HCT116 (cell line): ENCODE results near the gene SNED1. TPM values are rescaled to one million over a fixed set of nuclear protein-coding genes. Genes with fewer than 3 reads are reported as not detected.

ENCODE experiments used
- ATAC-seq: fragments of 200-7000 bp; cut with Tn5 transposase; 2 replicates; pipeline ENCODE4 v1.9.1; 2020; ENCODE audit warnings: mild to moderate bottlenecking, moderate library complexity
- BruUV-seq: library from RNA; stranded (reverse); fragments of 400-500 nt; replicated peaks from 2 replicates; lab custom pipeline; 2021; lab: Mats Ljungman, UMichigan
- CTCF ChIA-PET: fragments of 300-600 bp; sonication (Branson Sonifier 250); formaldehyde crosslinking; loops from one replicate; lab custom pipeline; 2021; ENCODE audit warnings: antibody characterized with exemption; lab: Charles Lee
- POLR2A ChIA-PET: fragments of 300-600, 350-600 bp; sonication (Branson Sonifier 250); formaldehyde crosslinking; loops from one replicate; lab custom pipeline; 2021; ENCODE audit warnings: antibody characterized with exemption; lab: Charles Lee
- RAD21 ChIA-PET, 2 experiments: fragments of 300-600 bp; sonication (Branson Sonifier 250); formaldehyde crosslinking; loops; one replicate each; lab custom pipeline; 2023; ENCODE audit warnings: low total read pairs in 2 of 2; ENCODE audit not compliant: uncharacterized antibody in 2 of 2, unreplicated experiment in 2 of 2, low non-redundant PET in 1 of 2; lab: Charles Lee
- DNase-seq: peaks from one replicate; pipeline ENCODE4 v3.0.0-alpha.2; 2010; ENCODE audit warnings: low read depth, low spot score
- H2AFZ ChIP-seq: fragments of 200-600 bp; shearing (Covaris generic), sonication (generic); 2 replicates; pipeline ENCODE4 v1.6.1; 2017; ENCODE audit warnings: low read depth, mixed run types, mixed read lengths, antibody characterized with exemption, low read length; ENCODE audit not compliant: poor library complexity, severe bottlenecking
- H3K27ac ChIP-seq: 2 replicates; pipeline ENCODE4 v1.5.1; 2012; ENCODE audit warnings: low read depth, low read length
- H3K27me3 ChIP-seq: fragments of 200-600 bp; sonication (generic); 2 replicates; pipeline ENCODE4 v1.6.1; 2016; ENCODE audit warnings: mixed run types, low read length, mixed read lengths; ENCODE audit not compliant: insufficient read depth
- H3K36me3 ChIP-seq, 2 experiments: fragments of 200-500 bp in 1 of 2; fragments of 200-600 bp in 1 of 2; sonication (Bioruptor generic) in 1 of 2; sonication (generic) in 1 of 2; 2 replicates each; pipeline versions ENCODE4 v1.5.1 to v1.6.1; 2014 to 2016; ENCODE audit warnings: low read length in 2 of 2, inconsistent platforms in 1 of 2, mixed read lengths in 1 of 2, mixed run types in 1 of 2; ENCODE audit not compliant: insufficient read depth in 2 of 2, control insufficient read depth in 1 of 2
- H3K4me1 ChIP-seq, 2 experiments: fragments of 200-600 bp in 1 of 2; sonication (generic) in 1 of 2; 2 replicates each; pipeline versions ENCODE4 v1.5.1 to v1.6.1; 2012 to 2017; ENCODE audit warnings: low read length in 2 of 2, inconsistent platforms in 1 of 2, mild to moderate bottlenecking in 1 of 2, mixed read lengths in 1 of 2, mixed run types in 1 of 2, moderate library complexity in 1 of 2; ENCODE audit not compliant: insufficient read depth in 2 of 2, control insufficient read depth in 1 of 2
- H3K4me2 ChIP-seq: fragments of 200-600 bp; sonication (generic); 2 replicates; pipeline ENCODE4 v1.6.1; 2017; ENCODE audit warnings: mixed run types, low read length, mixed read lengths
- H3K4me3 ChIP-seq, 2 experiments: fragments of 200-600 bp in 1 of 2; sonication (generic) in 1 of 2; replicated peaks in 1 of 2; 2 replicates each; pipeline ENCODE4 v1.5.1; 2011 to 2016; ENCODE audit warnings: low read length in 2 of 2, control low read depth in 1 of 2, low read depth in 1 of 2, mild to moderate bottlenecking in 1 of 2, mixed read lengths in 1 of 2, mixed run types in 1 of 2
- H3K79me2 ChIP-seq: fragments of 200-600 bp; sonication (generic); 2 replicates; pipeline ENCODE4 v1.6.1; 2017; ENCODE audit warnings: mild to moderate bottlenecking, mixed run types, low read length, moderate library complexity, mixed read lengths; ENCODE audit not compliant: insufficient read depth
- H3K9ac ChIP-seq: fragments of 200-600 bp; sonication (generic); 2 replicates; pipeline ENCODE4 v1.6.1; 2016; ENCODE audit warnings: low read length, mixed read lengths
- H3K9me2 ChIP-seq: fragments of 200-600 bp; sonication (generic), shearing (Covaris generic); 2 replicates; pipeline ENCODE4 v1.6.1; 2017; ENCODE audit warnings: mixed run types, mild to moderate bottlenecking, moderate library complexity; ENCODE audit not compliant: insufficient read depth
- H3K9me3 ChIP-seq, 2 experiments: fragments of 200-500 bp in 1 of 2; fragments of 200-600 bp in 1 of 2; sonication (Bioruptor generic) in 1 of 2; sonication (generic) in 1 of 2; 2 replicates each; pipeline ENCODE4 v1.6.1; 2014 to 2017; ENCODE audit warnings: low read length in 2 of 2, mixed read lengths in 2 of 2, inconsistent platforms in 1 of 2, low read depth in 1 of 2, mild to moderate bottlenecking in 1 of 2, mixed run types in 1 of 2, moderate library complexity in 1 of 2; ENCODE audit not compliant: control insufficient read depth in 1 of 2, insufficient read depth in 1 of 2
- H4K20me1 ChIP-seq: fragments of 200-600 bp; sonication (generic), shearing (Covaris generic); 2 replicates; pipeline ENCODE4 v1.6.1; 2017; ENCODE audit warnings: mixed run types, mild to moderate bottlenecking, moderate library complexity; ENCODE audit not compliant: insufficient read depth
- CEBPB ChIP-seq: IDR thresholded peaks from 2 replicates; pipeline ENCODE4 v1.6.1; 2012; ENCODE audit warnings: low read depth
- CTCF ChIP-seq, 3 experiments: fragments of 200-600 bp in 1 of 3; sonication (generic) in 1 of 3; IDR thresholded peaks in 2 of 3; conservative IDR thresholded peaks in 1 of 3; 2 replicates each; pipeline ENCODE4 v1.5.1; 2012 to 2017; ENCODE audit warnings: low read depth in 2 of 3, low read length in 2 of 3, antibody characterized with exemption in 1 of 3, borderline replicate concordance in 1 of 3, control low read depth in 1 of 3, mild to moderate bottlenecking in 1 of 3, mixed read lengths in 1 of 3, mixed run types in 1 of 3, moderate library complexity in 1 of 3; ENCODE audit not compliant: insufficient read depth in 1 of 3
- ELF1 ChIP-seq: IDR thresholded peaks from 2 replicates; pipeline ENCODE4 v1.6.1; 2012; ENCODE audit warnings: low read depth, borderline replicate concordance
- FOSL1 ChIP-seq: IDR thresholded peaks from 2 replicates; pipeline ENCODE4 v1.6.1; 2012; ENCODE audit warnings: low read depth
- JUND ChIP-seq: IDR thresholded peaks from 2 replicates; pipeline ENCODE4 v1.6.1; 2012
- MAX ChIP-seq: IDR thresholded peaks from 2 replicates; pipeline ENCODE4 v1.6.1; 2012
- POLR2A ChIP-seq: IDR thresholded peaks from 2 replicates; pipeline ENCODE4 v1.7.0; 2011; ENCODE audit warnings: borderline replicate concordance; ENCODE audit not compliant: insufficient read depth, insufficient read length; ENCODE audit errors: extremely low read depth
- POLR2AphosphoS5 ChIP-seq: IDR thresholded peaks from 2 replicates; pipeline ENCODE4 v1.6.1; 2011; ENCODE audit warnings: mild to moderate bottlenecking, low read depth, low read length, moderate library complexity
- SIN3A ChIP-seq: IDR thresholded peaks from 2 replicates; pipeline ENCODE4 v1.6.1; 2012; ENCODE audit warnings: low read depth
- SP1 ChIP-seq: IDR thresholded peaks from 2 replicates; pipeline ENCODE4 v1.6.1; 2012; ENCODE audit warnings: low read depth
- TCF7L2 ChIP-seq: IDR thresholded peaks from 2 replicates; pipeline ENCODE4 v1.7.0; 2011; ENCODE audit warnings: borderline replicate concordance, inconsistent platforms; ENCODE audit not compliant: insufficient read depth, insufficient read length; ENCODE audit errors: extremely low read depth
- YY1 ChIP-seq: IDR thresholded peaks from 2 replicates; pipeline ENCODE4 v1.6.1; 2011; ENCODE audit warnings: low read length, low read depth, moderate library complexity, mild to moderate bottlenecking; ENCODE audit not compliant: insufficient replicate concordance; ENCODE audit errors: extremely low read depth
- ZFX ChIP-seq: fragments of 450-650 bp; IDR thresholded peaks from 2 replicates; pipeline ENCODE4 v1.6.1; 2017
- ZNF274 ChIP-seq: fragments of 200-500 bp; sonication (Bioruptor generic); IDR thresholded peaks from 2 replicates; pipeline ENCODE4 v1.6.1; 2014; ENCODE audit warnings: mild to moderate bottlenecking, low read depth, low read length, inconsistent platforms
- intact Hi-C: fragments of 100-400 bp; cut with micrococcal nuclease; formaldehyde crosslinking; loops from 2 replicates; pipeline ENCODE4 v1.10.0; 2022
- total RNA-seq: library from RNA; stranded (reverse); gene quantifications from one replicate; pipeline ENCODE4 v1.2.1, GENCODE V29; 2021; ENCODE audit not compliant: unreplicated experiment
- TF ChIP-seq, protein P1 (sequence below): IDR thresholded peaks from 2 replicates; pipeline ENCODE4 v1.6.1; 2012; ENCODE audit warnings: low read depth
- TF ChIP-seq, protein P2 (sequence below): IDR thresholded peaks from 2 replicates; pipeline ENCODE4 v1.6.1; 2012

SNED1 gene
- total RNA-seq, 1 experiment from 2014 or later: 9.6 TPM

GRCh38 chr2:240970816-240971215 lies 27.6 kb upstream of the SNED1 start:
- no peaks in the 10 kb centered on the region for H3K4me1 ChIP-seq
- ChIA-PET POLR2A (no interaction called here), CTCF (no interaction called here)
- no peak overlapping the region for H3K4me2 ChIP-seq
- H2AFZ ChIP-seq: no peak overlapping the region
- H3K9me2 ChIP-seq: no peaks in the 10 kb centered on the region
- H3K27me3 ChIP-seq: peaks cover 9% of the 10 kb centered on the region
- no peaks in the 10 kb centered on the region for H3K79me2 ChIP-seq
- no peak for ATAC-seq
- no peaks in the 10 kb centered on the region for H3K9me3 ChIP-seq
- no peak overlapping the region for H3K9ac ChIP-seq
- H3K27ac ChIP-seq: no peak overlapping the region
- H3K36me3 ChIP-seq: no peaks in the 10 kb centered on the region
- TF ChIP-seq MAX (no peak), CEBPB (no peak), ELF1 (no peak), YY1 (no peak)
- TF ChIP-seq, all 23 proteins: peak for 0
- no peaks in the 10 kb centered on the region for H4K20me1 ChIP-seq
- H3K4me3 ChIP-seq: no peak overlapping the region
- RAD21 ChIA-PET: no interaction called here
- no TSS peak for BruUV-seq
- no peak for DNase-seq
- intact Hi-C loops: no loop called here

GRCh38 chr2:240972201-240972600 lies 26.2 kb upstream of the SNED1 start:
- BruUV-seq: no TSS peak
- intact Hi-C loops: no loop called here
- Histone ChIP-seq H2AFZ (no peak overlapping the region), H3K9me3 (no peaks in the 10 kb centered on the region), H3K4me3 (no peak overlapping the region), H3K4me2 (no peak overlapping the region), H3K36me3 (no peaks in the 10 kb centered on the region), H3K9me2 (no peaks in the 10 kb centered on the region), H3K27me3 (peaks cover 10% of the 10 kb centered on the region), H3K9ac (no peak overlapping the region), H3K27ac (no peak overlapping the region), H4K20me1 (no peaks in the 10 kb centered on the region), H3K79me2 (no peaks in the 10 kb centered on the region), H3K4me1 (no peaks in the 10 kb centered on the region)
- ChIA-PET RAD21 (no interaction called here), POLR2A (no interaction called here), CTCF (interaction anchor here (2.1 kb wide), 1 partner anchor 11 kb away, joined by 8 read pairs; no protein-coding TSS in a partner anchor)
- ATAC-seq: no peak
- no peak for DNase-seq
- TF ChIP-seq SP1: no peak
- TF ChIP-seq TCF7L2: no peak
- no peak for TF ChIP-seq CEBPB
- no peak for TF ChIP-seq ZNF274
- no peak for TF ChIP-seq ZFX
- TF ChIP-seq, protein P1, sequence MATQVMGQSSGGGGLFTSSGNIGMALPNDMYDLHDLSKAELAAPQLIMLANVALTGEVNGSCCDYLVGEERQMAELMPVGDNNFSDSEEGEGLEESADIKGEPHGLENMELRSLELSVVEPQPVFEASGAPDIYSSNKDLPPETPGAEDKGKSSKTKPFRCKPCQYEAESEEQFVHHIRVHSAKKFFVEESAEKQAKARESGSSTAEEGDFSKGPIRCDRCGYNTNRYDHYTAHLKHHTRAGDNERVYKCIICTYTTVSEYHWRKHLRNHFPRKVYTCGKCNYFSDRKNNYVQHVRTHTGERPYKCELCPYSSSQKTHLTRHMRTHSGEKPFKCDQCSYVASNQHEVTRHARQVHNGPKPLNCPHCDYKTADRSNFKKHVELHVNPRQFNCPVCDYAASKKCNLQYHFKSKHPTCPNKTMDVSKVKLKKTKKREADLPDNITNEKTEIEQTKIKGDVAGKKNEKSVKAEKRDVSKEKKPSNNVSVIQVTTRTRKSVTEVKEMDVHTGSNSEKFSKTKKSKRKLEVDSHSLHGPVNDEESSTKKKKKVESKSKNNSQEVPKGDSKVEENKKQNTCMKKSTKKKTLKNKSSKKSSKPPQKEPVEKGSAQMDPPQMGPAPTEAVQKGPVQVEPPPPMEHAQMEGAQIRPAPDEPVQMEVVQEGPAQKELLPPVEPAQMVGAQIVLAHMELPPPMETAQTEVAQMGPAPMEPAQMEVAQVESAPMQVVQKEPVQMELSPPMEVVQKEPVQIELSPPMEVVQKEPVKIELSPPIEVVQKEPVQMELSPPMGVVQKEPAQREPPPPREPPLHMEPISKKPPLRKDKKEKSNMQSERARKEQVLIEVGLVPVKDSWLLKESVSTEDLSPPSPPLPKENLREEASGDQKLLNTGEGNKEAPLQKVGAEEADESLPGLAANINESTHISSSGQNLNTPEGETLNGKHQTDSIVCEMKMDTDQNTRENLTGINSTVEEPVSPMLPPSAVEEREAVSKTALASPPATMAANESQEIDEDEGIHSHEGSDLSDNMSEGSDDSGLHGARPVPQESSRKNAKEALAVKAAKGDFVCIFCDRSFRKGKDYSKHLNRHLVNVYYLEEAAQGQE: no peak
- TF ChIP-seq MAX: no peak
- TF ChIP-seq POLR2A: no peak
- TF ChIP-seq CTCF (IDR thresholded peaks at IDR 0.05 in 2 of 3, conservative IDR thresholded peaks at IDR 0.05 in 1 of 3; ENCODE audit: borderline replicate concordance in 1 of 3, insufficient read depth in 1 of 3, low read depth in 2 of 3, low read length in 2 of 3): no peak
- TF ChIP-seq, protein P2, sequence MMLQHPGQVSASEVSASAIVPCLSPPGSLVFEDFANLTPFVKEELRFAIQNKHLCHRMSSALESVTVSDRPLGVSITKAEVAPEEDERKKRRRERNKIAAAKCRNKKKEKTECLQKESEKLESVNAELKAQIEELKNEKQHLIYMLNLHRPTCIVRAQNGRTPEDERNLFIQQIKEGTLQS: no peak
- TF ChIP-seq SIN3A: no peak
- TF ChIP-seq FOSL1: no peak
- TF ChIP-seq POLR2AphosphoS5: no peak
- TF ChIP-seq JUND: no peak
